Mesothelial cell of epicardium (in vitro differentiated cells): Measurements from ENCODE around the gene ZFAND6. TPM values are rescaled to one million over a fixed set of nuclear protein-coding genes. Genes with fewer than 3 reads are reported as not detected.

Experiments
- DNase-seq, 2 experiments: peaks; one replicate each; pipeline ENCODE4 v3.0.0; 2021; ENCODE audit warnings: low spot score in 2 of 2; ENCODE audit not compliant: unreplicated experiment in 2 of 2
- H3K27ac Mint-ChIP-seq: 2 replicates; pipeline ENCODE4 v1.8.0; 2021; ENCODE audit warnings: mixed read lengths
- H3K27me3 Mint-ChIP-seq: 2 replicates; pipeline ENCODE4 v1.8.0; 2021; ENCODE audit warnings: low read depth, mixed read lengths
- H3K36me3 Mint-ChIP-seq: 2 replicates; pipeline ENCODE4 v1.8.0; 2021; ENCODE audit warnings: mixed read lengths
- H3K4me1 Mint-ChIP-seq: 2 replicates; pipeline ENCODE4 v1.8.0; 2021; ENCODE audit warnings: mixed read lengths
- H3K4me3 Mint-ChIP-seq: 2 replicates; pipeline ENCODE4 v1.8.0; 2021; ENCODE audit warnings: mild to moderate bottlenecking, moderate library complexity, mixed read lengths
- H3K9me3 Mint-ChIP-seq: 2 replicates; pipeline ENCODE4 v1.8.0; 2021; ENCODE audit warnings: mixed read lengths
- total RNA-seq: library from RNA; stranded (reverse); gene quantifications from 3 replicates; pipeline ENCODE4 v1.2.1, GENCODE V29; 2021
- TF ChIP-seq, protein P1 (sequence below): fragments of 200-600 bp; sonication (generic); IDR thresholded peaks from one replicate; pipeline ENCODE4 v1.5.0; 2021; ENCODE audit warnings: antibody characterized with exemption; ENCODE audit not compliant: unreplicated experiment

The ZFAND6 gene
- total RNA-seq, 1 donor from 2014 or later: 88.8 TPM

DNA sequence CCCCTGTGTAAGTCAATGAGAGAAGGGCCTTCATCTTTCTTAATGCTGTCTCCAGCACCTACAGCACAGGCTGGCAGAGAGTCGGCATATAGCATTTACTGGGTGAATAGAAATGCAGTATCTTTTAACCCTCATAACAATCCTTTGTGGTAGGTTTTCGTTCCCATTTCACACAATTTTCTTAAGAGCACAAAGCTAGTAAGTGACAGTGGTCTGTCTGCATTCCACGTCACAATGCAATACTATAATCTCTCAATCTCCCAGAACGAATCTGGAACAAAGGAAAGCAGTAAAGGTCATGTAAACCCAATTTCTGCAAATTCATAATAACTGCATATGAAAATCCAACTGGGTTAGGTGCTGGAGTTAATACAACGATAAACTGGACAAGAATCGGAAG lies 1.4 kb upstream of the ZFAND6 start:
- no peaks in the 10 kb centered on the region for H3K9me3 Mint-ChIP-seq
- TF ChIP-seq, protein P1, sequence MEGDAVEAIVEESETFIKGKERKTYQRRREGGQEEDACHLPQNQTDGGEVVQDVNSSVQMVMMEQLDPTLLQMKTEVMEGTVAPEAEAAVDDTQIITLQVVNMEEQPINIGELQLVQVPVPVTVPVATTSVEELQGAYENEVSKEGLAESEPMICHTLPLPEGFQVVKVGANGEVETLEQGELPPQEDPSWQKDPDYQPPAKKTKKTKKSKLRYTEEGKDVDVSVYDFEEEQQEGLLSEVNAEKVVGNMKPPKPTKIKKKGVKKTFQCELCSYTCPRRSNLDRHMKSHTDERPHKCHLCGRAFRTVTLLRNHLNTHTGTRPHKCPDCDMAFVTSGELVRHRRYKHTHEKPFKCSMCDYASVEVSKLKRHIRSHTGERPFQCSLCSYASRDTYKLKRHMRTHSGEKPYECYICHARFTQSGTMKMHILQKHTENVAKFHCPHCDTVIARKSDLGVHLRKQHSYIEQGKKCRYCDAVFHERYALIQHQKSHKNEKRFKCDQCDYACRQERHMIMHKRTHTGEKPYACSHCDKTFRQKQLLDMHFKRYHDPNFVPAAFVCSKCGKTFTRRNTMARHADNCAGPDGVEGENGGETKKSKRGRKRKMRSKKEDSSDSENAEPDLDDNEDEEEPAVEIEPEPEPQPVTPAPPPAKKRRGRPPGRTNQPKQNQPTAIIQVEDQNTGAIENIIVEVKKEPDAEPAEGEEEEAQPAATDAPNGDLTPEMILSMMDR: no peak
- peaks cover 12% of the 10 kb centered on the region for H3K27me3 Mint-ChIP-seq
- H3K36me3 Mint-ChIP-seq: no peaks in the 10 kb centered on the region
- peaks cover 35% of the 10 kb centered on the region for H3K4me1 Mint-ChIP-seq
- no peak for DNase-seq
- H3K27ac Mint-ChIP-seq: no peak overlapping the region
- H3K4me3 Mint-ChIP-seq: peak overlapping the region; percentile 37

DNA sequence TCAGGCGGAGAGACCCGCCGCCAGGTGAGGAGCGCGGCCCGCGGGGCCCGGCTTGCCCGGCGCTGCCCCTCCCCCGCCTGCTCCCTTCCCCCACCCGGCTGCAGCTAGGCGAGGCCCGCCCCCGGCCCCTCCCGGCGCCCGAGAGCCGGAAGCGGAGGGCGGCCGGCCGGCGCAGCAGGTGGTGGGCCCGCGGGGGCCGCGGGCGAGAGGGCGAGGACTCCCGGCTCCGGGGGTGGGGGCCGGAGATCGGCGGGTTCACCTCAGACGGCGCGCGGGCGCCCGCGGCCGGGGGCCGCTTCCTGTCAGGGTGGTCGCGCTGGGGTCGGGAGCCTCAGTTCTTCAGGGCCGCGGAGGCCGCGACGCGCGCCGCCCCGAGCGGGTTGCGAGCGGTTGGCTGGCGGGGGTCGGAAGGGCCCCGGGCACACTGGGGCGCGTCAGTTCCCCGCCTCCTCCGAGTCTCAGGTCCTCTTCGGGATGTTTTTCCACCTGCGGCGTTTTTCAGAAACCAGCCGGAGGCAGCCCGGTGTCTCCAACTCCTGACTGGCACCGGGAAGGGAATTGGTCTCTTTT lies 395 bp downstream of the ZFAND6 start:
- H3K4me1 Mint-ChIP-seq: peaks cover 27% of the 10 kb centered on the region
- H3K36me3 Mint-ChIP-seq: no peaks in the 10 kb centered on the region
- DNase-seq: peak in 1 of 2 experiments; percentile 66
- peak overlapping the region; percentile 91 for H3K27ac Mint-ChIP-seq
- peaks cover 12% of the 10 kb centered on the region for H3K27me3 Mint-ChIP-seq
- no peaks in the 10 kb centered on the region for H3K9me3 Mint-ChIP-seq
- H3K4me3 Mint-ChIP-seq: peak overlapping the region; percentile 82
- TF ChIP-seq, protein P1: no peak

DNA sequence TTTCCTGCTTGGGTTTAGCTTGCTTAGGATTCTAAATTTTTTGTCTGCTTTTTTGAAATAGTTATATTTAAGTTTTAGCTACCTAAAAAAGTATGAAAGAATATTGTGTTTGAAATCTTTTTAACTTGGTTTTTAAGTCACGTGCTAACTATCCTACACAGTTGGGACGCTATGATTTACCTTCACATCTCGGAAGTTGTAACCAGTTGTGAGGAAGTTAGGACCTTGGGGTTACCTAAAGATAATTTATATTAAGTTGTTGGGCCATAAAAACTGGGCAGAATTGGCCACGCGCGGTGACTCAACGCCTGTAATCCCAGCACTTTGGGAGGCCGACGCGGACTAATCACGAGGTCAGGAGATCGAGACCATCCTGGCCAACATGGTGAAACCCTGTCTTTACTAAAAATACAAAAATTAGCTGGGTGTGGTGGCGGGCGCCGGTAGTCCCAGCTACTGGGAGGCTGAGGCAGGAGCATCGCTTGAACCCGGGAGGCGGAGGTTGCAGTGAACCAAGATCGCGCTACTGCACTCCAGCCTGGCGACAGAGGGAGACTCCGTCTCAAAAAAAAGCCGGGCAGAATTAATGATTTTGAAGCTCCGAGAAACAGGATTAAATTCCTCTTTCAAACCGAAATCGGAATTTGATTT lies 1.0 kb downstream of the ZFAND6 start:
- TF ChIP-seq, protein P1: no peak
- Mint-ChIP-seq H3K4me1 (peaks cover 23% of the 10 kb centered on the region), H3K9me3 (no peaks in the 10 kb centered on the region)

DNA sequence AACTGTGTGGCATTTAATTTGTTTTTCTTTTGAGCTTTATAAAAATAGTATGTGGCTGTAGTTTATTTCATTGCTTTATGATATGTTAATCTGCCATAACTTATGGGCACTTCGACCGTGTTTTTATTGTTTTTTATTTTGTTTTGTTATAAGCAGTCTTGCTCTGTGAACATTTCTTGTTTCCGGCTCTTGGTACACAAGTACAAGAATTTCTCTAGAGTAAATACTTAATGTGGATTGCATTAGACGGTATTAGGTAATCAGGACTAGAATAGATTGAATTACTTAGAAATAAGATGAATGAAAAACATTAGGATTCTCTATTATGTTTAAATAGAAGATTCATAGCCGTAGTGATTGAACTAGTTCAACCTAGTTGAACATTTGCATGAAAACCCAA lies 2.1 kb downstream of the ZFAND6 start:
- peaks cover 23% of the 10 kb centered on the region for H3K4me1 Mint-ChIP-seq
- peaks cover 11% of the 10 kb centered on the region for H3K27me3 Mint-ChIP-seq
- no peaks in the 10 kb centered on the region for H3K36me3 Mint-ChIP-seq
- no peak for DNase-seq
- TF ChIP-seq, protein P1: no peak
- peak overlapping the region; percentile 53 for H3K27ac Mint-ChIP-seq
- H3K4me3 Mint-ChIP-seq: peak overlapping the region; percentile 82
- no peaks in the 10 kb centered on the region for H3K9me3 Mint-ChIP-seq

More for the DNA sequence above, 1.0 kb downstream of the ZFAND6 start:
- Mint-ChIP-seq H3K27ac (peak overlapping the region; percentile 91), H3K36me3 (no peaks in the 10 kb centered on the region), H3K4me3 (peak overlapping the region; percentile 82), H3K27me3 (peaks cover 12% of the 10 kb centered on the region)
- DNase-seq: no peak

DNA sequence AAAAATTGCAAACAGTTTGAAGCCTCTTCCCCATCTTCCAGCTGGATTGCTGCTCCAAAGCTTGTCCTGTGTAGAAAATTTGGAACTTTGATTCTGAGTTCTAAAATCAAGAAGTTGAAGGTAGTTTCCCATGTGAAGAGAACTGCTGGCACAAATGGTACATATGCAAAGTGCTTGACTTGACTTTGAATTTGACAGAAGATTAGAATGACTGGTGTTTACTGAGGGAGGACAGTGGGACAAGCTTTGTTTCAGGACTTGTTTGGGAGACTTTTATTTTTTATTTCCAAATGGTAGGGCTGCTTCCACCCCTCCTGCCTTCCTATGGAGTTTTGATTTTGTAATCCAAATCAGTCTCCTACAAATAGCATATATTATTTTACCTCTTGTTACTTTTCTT lies 7.4 kb downstream of the ZFAND6 start:
- Mint-ChIP-seq H3K27ac (peak overlapping the region; percentile 58), H3K36me3 (peaks cover 2% of the 10 kb centered on the region), H3K4me1 (peaks cover 20% of the 10 kb centered on the region), H3K9me3 (no peaks in the 10 kb centered on the region), H3K4me3 (no peak overlapping the region), H3K27me3 (no peaks in the 10 kb centered on the region)
- TF ChIP-seq, protein P1: no peak
- DNase-seq: no peak
